ENCODE results near the gene TTC17. TPM values are rescaled to one million over a fixed set of nuclear protein-coding genes. Genes with fewer than 3 reads are reported as not detected.
"Not testable (repeated sequence)": the region's sequence is repeated elsewhere in the genome, so short reads cannot be mapped to it uniquely, and the experiment has no call there.

TTC17 gene, protein sequence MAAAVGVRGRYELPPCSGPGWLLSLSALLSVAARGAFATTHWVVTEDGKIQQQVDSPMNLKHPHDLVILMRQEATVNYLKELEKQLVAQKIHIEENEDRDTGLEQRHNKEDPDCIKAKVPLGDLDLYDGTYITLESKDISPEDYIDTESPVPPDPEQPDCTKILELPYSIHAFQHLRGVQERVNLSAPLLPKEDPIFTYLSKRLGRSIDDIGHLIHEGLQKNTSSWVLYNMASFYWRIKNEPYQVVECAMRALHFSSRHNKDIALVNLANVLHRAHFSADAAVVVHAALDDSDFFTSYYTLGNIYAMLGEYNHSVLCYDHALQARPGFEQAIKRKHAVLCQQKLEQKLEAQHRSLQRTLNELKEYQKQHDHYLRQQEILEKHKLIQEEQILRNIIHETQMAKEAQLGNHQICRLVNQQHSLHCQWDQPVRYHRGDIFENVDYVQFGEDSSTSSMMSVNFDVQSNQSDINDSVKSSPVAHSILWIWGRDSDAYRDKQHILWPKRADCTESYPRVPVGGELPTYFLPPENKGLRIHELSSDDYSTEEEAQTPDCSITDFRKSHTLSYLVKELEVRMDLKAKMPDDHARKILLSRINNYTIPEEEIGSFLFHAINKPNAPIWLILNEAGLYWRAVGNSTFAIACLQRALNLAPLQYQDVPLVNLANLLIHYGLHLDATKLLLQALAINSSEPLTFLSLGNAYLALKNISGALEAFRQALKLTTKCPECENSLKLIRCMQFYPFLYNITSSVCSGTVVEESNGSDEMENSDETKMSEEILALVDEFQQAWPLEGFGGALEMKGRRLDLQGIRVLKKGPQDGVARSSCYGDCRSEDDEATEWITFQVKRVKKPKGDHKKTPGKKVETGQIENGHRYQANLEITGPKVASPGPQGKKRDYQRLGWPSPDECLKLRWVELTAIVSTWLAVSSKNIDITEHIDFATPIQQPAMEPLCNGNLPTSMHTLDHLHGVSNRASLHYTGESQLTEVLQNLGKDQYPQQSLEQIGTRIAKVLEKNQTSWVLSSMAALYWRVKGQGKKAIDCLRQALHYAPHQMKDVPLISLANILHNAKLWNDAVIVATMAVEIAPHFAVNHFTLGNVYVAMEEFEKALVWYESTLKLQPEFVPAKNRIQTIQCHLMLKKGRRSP
- polyA plus RNA-seq (ENCODE audit: insufficient read length in 4 of 4): 100 to 1,000 TPM in 3 of 4 donors, 10 to 100 TPM in 1; 96.8 to 134 (median 108) TPM

DNA sequence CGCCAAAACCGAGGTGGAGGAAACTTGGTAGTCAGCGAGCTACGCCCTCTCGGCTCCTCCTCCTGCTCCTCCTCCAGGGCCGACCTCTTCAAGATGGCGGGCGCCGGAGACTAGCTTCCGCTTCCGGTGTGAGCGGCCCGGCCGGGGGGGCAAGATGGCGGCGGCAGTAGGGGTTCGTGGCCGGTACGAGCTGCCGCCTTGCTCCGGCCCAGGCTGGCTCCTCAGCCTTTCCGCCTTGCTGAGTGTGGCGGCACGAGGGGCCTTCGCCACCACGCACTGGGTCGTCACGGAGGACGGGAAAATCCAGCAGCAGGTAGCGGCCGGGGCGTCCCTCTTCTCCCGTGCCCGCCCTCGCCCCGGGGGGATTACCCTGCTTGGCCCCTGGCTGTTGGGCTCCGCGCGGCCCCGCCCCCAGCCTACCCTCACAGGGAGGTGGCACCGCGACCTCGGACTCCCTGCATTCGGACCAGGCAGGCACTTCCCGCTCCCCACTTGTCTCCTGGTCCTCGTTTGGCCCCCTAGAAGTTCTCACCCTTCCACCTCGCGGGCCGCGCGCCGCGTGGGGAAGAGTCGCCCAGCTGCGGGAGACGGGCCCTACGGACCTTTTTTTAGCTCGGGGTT lies at the start of gene TTC17:
Gene TTC17 (plus strand): TSS at position 120 of the 621 bp plus-strand sequence. CDS start 35 bp downstream, at position 155.
- peak; percentile 81 to 86 (median 84) for DNase-seq (ENCODE audit: low read depth in 4 of 4, low spot score in 3 of 4)

DNA sequence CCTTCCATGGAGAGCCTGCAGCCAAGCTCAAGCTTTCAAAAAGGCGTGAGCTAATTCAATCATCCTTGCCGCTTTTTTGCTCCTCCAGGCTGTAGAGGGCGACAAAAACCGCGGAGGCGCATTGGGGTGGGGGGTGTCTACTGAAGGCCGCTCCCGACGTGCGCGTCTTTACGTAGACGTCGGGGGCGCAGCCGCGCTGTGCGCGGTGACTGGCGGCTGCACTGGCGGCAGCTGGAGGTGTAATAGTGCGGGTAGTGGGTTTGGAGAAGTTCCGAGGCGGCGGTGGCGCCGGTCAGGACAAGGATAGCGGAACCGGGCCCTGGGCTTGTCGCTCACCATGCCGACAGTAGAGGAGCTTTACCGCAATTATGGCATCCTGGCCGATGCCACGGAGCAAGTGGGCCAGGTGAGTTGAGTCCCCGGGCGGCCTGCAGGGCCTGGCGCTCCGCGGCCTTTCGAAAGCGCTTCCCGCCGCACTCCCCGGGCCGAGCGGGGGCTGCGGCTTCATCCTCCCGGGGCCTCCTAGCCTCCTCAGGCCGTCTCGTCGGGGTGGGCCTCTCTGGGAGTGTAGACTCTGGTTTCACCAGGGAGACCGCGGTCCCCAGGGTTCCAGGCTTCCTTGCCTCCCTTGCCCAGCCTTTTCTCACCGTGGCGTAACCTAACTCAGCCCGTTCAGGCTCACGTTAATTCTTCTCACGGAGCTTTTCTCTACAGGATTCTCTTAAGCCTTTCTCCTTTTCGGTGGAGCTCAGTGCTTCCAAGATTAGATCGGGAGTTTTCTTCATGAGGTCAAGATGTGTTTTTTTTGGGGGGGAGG lies 46.7 kb upstream of the TTC17 start, which contains the start of gene API5:
Gene API5 (plus strand): TSS at position 206 of the 817 bp plus-strand sequence. CDS start 132 bp downstream, at position 338.
- peak; percentile 89 to 96 (median 92) for DNase-seq (ENCODE audit: low read depth in 4 of 4, low spot score in 3 of 4)

DNA sequence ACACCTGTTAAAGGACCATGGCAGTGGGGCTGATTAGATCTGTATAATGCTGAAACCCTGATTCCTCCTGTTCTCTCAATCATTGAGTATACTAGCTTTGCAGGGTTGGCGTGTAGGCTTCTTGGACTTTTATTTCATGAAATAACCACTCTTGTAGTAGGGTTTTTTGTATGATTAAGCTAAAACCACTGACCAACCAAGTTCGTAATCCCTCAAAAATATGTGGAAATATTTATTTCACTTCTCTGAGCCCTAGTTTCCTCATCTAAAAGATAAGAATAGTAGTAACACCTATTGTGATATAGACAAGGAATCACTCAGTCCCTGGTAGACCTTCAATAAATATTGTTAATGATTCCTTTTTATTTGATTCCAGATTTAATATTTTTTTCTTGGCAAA lies 42.8 kb upstream of the TTC17 start:
- DNase-seq (ENCODE audit: low read depth in 4 of 4, low spot score in 3 of 4): no peak

DNA sequence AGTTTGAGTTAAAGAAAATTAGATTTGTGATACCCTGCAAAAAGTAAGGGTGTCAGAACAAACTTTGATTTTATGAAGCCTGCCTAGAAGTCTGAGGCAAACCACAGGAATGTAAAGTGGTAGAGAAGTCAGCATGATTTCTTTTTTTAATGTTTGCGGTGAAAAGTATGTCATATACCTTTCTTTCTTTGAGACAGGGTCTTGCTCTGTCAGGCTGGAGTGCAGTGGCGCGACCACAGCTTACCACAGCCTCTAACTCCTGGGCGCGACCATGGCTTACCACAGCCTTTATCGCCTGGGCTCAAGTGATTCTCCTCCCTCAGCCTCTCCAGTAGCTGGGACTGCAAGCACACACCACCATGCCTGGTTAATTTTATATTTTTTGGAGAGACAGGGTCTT lies 42.3 kb upstream of the TTC17 start:
- no peak for DNase-seq (ENCODE audit: low read depth in 4 of 4, low spot score in 3 of 4)

DNA sequence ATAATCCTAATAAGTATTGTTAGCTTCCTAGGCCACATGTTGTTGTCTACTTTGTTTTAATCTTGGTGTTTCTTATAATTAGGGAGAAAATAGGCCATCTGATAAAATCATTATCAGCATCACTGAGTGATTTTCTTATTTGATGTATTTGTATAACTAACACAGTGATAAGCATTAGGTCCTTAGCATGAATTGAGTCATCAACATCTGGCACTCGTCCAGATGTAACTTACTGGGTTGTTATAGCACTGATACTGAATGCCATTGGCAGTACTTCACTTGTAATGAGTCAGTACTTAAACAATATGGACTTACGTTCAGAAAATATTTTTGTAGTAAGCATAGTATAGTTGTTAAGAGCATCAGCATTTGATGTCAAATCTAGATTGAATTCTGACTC lies 30.7 kb upstream of the TTC17 start:
- DNase-seq (ENCODE audit: low read depth in 4 of 4, low spot score in 3 of 4): no peak

DNA sequence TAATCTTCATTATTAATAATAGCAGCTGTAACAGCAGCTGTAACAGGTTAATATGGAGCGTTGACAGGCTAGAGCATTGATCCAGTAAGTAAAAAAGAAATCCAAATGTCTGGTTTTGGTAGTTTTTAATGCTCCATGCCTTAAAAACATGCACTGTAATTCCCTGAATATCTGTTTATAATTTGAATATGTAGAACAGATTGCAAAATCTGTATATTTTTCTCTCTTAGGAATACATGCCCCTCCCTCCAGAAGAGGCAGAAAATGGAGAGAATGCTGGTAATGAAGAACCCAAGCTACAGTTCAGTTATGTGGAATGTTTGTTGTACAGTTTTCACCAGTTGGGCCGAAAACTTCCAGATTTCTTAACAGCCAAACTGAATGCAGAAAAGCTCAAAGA lies 30.2 kb upstream of the TTC17 start:
- no peak for DNase-seq (ENCODE audit: low read depth in 4 of 4, low spot score in 3 of 4)

DNA sequence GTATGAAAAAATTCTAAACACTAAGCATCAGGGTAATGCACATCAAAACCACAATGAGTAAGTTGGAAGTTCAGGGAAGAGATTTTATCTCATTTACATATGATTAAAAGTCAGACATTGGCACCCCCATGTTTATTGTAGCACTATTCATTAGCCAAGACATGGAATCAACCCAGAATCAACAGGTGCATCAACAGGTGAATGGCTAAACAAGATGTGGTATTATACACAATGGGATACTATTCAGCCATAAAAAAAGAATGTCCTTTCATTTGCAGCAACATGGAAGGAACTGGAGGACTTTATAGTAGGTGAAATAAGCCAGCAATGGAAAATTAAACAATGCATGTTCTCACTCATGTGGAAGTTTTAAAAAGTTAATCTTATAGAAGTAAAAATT lies 17.6 kb upstream of the TTC17 start:
- DNase-seq (ENCODE audit: low read depth in 4 of 4, low spot score in 3 of 4): no peak

DNA sequence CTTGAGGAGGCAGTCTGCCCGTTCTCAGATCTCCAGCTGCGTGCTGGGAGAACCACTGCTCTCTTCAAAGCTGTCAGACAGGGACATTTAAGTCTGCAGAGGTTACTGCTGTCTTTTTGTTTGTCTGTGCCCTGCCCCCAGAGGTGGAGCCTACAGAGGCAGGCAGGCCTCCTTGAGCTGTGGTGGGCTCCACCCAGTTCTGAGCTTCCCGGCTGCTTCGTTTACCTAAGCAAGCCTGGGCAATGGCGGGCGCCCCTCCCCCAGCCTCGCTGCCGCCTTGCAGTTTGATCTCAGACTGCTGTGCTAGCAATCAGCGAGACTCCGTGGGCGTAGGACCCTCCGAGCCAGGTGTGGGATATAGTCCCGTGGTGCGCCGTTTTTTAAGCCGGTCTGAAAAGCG lies 7.3 kb upstream of the TTC17 start:
- not testable (repeated sequence) for DNase-seq (ENCODE audit: low read depth in 4 of 4, low spot score in 3 of 4)

DNA sequence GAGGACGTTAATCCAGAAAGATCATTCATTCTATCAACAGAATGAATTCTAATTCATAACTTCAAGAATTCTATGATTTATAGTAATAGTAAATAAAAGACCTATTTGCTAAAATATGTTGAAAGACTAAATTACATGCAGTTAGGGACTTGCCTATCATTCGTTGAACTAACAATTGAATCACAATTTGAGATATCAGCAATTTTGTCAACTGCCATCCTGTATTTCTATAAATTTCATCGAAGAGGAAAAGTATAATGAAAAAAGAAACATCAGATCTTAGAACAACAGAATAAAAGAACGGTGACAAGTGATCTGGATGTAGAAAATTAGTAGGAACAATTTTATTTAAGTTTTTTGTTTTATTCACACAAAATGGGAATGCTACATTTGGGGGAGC lies 4.4 kb upstream of the TTC17 start:
- no peak for DNase-seq (ENCODE audit: low read depth in 4 of 4, low spot score in 3 of 4)

DNA sequence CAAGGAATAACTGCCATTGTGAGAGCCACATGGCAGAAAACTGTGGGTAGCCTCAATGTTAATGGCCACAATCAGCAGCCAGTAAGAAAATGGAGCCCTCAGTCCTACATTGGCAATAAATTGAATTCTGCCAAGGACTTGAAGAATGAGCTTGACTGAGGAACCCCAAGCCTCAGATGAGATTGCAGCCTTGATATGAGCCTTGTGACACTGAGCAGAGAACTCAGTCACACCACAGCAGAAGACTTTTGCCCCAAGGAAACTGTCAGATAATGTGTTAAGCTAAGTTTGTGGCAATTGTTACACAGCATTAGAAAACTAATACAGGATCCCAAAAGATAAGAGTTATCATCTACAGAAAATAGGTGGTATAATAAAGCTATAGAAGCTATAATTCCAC lies 2.4 kb upstream of the TTC17 start:
- no peak for DNase-seq (ENCODE audit: low read depth in 4 of 4, low spot score in 3 of 4)

DNA sequence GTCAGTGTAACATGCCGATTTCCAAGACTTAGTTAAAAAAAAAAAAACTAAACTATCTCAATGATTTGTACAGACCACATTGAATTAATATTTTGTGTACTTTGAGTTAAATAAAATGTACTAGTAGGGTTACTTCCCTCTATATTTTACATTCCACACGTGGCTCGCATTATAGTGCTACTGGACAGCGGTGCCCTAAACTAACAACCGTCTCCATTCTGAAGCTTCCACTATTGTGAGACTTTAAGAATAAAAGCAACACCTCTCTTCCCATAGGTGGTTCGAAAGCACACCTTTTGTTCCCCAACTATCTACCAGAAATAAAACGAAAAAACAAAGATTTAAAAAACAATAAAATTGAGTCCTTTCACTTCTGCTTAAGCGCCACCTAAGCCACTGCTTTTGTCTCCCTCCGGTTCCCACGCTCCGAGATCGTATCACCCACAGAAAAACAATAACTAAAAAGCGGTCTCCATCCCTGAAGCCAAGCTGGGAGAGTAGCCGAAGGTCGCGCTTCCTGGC lies 380 bp upstream of the TTC17 start:
- DNase-seq (ENCODE audit: low read depth in 4 of 4, low spot score in 3 of 4): peak in 1 of 4 donors; percentile 3

DNA sequence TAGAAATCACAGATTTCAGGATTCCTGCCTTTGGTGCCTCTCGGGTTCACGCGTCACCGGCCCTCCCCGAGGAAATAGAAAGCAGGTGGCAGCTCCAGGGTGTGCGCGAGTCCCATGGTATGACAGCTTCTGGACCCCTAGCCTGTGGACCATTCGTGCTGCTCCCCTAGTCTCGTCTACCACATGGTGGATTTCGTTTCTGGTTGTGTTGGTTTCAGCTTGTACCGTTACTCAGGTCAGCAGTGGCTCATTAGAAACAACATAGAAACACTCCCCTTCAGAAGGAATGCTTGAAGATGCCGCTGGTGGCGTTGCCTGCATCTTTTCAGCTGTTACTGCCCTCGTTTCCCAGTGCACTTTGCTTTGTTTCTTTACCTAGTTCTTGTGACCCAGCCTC lies 700 bp downstream of the TTC17 start:
- peak in 1 of 4 donors; percentile 12 for DNase-seq (ENCODE audit: low read depth in 4 of 4, low spot score in 3 of 4)

DNA sequence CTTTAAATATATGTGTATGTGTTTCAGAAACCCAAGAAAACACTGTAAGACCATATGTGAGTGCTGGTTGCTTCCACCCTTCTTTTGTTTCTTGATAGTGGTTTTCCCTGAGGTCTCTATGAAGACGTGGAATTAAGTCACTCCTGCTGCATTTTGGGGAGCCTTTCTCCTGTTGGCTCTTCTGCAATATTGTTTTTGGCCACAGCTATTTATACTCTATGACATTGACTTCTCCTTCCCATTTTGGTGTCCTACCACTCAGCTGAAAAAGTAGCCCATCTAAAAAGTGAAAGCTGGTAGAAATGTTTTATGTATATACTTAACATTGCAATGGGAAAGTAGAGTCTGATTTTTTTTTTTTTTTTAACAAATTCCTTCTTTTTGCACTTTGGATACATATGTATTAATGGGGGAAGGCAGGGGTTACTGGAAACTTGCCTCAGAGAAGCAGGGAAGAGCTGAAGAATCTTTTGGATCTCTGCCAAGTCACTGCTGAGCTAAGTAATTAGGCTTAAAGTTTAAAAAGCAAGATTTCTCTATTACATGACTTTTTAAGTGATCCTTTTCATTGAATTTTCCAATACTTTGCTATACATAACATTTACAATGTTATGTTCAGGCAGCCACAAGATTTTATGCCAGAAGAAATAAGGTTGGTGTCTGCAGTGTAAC lies 1.8 kb downstream of the TTC17 start:
- no peak for DNase-seq (ENCODE audit: low read depth in 4 of 4, low spot score in 3 of 4)

DNA sequence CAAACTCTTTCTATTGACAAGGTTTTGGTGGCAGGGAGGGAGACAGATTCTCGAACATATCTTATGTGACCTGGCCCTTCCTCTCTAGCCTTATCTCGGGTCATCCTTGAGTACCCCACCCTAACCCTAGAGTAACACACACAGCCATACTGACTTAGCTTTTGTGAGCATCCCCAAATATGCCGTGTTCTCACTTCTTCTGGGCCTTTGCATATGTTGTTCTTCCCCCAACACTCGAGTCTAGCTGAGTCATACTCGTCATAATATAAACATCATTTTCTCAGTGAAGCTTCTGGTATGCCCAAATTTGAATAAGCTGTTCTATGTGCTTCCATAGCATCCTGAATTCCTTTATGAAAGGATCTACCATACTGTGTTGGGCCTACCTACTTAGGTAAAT lies 8.0 kb downstream of the TTC17 start:
- DNase-seq (ENCODE audit: low read depth in 4 of 4, low spot score in 3 of 4): no peak

DNA sequence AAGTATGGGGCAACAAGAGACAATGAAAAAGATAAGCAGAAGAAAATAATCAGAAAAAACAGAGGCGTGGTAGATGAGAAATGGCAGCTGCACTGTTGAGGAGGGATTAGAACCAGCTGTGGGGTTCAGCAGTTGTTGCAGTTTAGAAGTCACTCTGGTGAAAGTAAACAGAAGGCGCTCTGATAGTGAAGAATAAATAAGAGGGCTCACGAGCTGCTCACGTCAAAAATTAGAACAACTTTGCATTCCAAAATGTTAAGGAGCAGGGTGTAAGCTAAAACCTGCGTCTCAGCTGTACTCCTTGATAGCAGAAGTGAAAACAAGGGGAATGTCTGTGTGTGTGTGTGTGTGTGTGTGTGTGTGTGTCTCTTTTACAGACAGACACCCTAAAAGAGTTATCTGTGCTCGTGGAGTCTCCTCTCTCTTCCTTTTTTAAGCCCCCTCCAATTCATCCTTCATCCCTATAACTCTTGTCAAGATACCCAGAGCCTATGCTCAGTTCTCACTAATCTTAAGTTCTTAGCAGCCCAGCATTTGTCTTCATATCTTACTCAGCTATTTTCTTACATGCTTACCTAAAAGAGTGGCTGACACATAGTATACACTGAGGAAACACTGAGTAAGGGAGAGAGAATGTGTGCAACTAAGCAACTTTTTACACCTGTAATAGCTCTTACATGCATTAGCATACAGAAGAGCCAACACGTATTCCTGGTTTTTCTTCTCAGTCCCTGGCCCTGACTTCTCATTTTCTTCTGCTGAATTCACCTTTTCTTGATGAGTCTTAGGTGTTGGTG lies 8.9 kb downstream of the TTC17 start:
- DNase-seq (ENCODE audit: low read depth in 4 of 4, low spot score in 3 of 4): no peak

DNA sequence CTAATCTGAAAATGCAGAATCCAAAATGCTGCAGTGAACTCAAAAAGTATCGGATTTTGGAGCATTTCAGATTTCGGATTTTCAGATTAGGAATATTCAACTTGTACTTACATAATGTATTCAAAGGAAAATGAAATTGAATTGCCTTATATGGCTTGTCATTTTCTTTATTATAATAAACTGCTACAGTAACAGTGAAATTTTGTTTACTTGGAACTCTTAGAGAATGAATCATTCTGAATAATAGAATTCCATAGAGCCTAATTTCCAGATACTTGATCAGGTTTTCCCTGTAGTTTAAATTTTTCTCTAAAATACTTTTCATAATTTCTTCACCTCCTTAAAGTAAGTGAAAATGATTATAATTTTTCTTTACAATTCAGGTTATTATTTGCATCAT lies 17.3 kb downstream of the TTC17 start:
- no peak for DNase-seq (ENCODE audit: low read depth in 4 of 4, low spot score in 3 of 4)

DNA sequence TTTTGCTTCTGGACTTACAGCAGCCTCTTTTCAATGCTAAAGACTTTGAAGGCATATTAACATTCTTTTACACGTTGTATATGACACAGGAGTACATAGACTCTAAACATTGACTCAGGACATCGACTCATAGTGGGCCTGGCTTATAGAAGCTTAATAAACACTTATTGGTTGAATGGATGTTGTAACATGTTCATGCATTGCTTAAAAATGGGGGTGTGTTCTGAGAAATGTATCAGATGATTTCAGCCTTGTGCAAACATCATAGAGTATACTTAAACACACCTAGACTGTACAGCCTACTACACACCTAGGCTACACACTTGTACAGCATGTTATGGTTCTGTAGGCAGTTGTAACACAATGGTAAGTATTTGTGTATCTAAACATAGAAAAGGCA lies 17.9 kb downstream of the TTC17 start:
- no peak for DNase-seq (ENCODE audit: low read depth in 4 of 4, low spot score in 3 of 4)

DNA sequence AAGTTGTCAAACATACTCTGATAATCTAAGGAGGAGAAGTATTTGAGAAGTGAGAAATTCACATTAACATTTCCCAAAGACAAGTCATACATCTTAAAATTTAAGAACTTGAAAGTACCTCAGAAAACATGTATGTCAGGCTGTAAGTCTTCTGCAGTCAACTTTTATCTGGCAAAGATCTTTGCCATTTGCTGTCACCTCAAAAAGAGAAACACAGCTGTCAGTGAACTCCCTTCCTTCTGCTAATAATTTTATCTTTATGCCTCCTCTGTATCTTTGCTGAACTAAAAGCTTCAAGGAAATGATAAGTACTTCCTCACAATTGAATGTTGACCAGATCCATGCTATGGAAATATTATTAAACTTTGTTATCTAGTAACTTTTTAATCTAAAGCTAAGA lies 18.7 kb downstream of the TTC17 start:
- DNase-seq (ENCODE audit: low read depth in 4 of 4, low spot score in 3 of 4): no peak
